Muscle of back (tissue), 11 donors: Measurements from ENCODE around the gene VSTM2L. TPM values are rescaled to one million over a fixed set of nuclear protein-coding genes. Genes with fewer than 3 reads are reported as not detected.
A peak's percentile ranks its signal among the peaks of the same experiment; 100 is the strongest.

ENCODE experiments used
- DNase-seq, 3 donors: peaks; one replicate each; pipeline versions ENCODE4 v3.0.0 to v3.0.0-alpha.2; 2013
- polyA plus RNA-seq, 10 donors: library from polyadenylated mRNA; unstranded; fragments of 120-200 nt; gene quantifications; one replicate each; pipeline ENCODE4 v1.2.1, GENCODE V29; 2013; ENCODE audit not compliant: insufficient read length in 10 of 10

VSTM2L gene
- polyA plus RNA-seq, 10 donors, result 0.80 to 3.9 (median 2.1) TPM

- no peak for DNase-seq
These were observed 4.5 kb upstream of the VSTM2L start for GRCh38 chr20:37898233-37899104.

GRCh38 chr20:37899105-37900045 is 3.6 kb upstream of the VSTM2L start:
- DNase-seq, result no peak

GRCh38 chr20:37901240-37901639 is 1.7 kb upstream of the VSTM2L start:
- DNase-seq, result peak in 1 of 3 donors; percentile 39

- peak in 1 of 3 donors; percentile 52 for DNase-seq
These were observed 1.0 kb upstream of the VSTM2L start for GRCh38 chr20:37901654-37902503.

- DNase-seq, result no peak
These were observed 535 bp downstream of the VSTM2L start for GRCh38 chr20:37903317-37904007.

GRCh38 chr20:37904008-37904642 is 1.2 kb downstream of the VSTM2L start:
- no peak for DNase-seq

- DNase-seq, result no peak
These were observed 2.0 kb downstream of the VSTM2L start for GRCh38 chr20:37904845-37905373.

GRCh38 chr20:37905671-37906613 is 3.0 kb downstream of the VSTM2L start:
- DNase-seq, result no peak

- no peak for DNase-seq
These were observed 4.4 kb downstream of the VSTM2L start for GRCh38 chr20:37907330-37907676.

GRCh38 chr20:37907677-37908401 is 4.9 kb downstream of the VSTM2L start:
- peak in 1 of 3 donors; percentile 59 for DNase-seq

GRCh38 chr20:37911261-37911660 is 8.3 kb downstream of the VSTM2L start:
- DNase-seq, result no peak

GRCh38 chr20:37911838-37912281 is 8.9 kb downstream of the VSTM2L start:
- DNase-seq, result peak; percentile 74 to 95 (median 86)

- no peak for DNase-seq
These were observed 9.9 kb downstream of the VSTM2L start for GRCh38 chr20:37912874-37913273.

- peak in 1 of 3 donors; percentile 71 for DNase-seq
These were observed 10.8 kb downstream of the VSTM2L start for GRCh38 chr20:37913567-37914366.

GRCh38 chr20:37914367-37914671 is 11.4 kb downstream of the VSTM2L start:
- DNase-seq, result no peak

- DNase-seq, result peak in 1 of 3 donors; percentile 73
These were observed 11.9 kb downstream of the VSTM2L start for GRCh38 chr20:37914672-37915433.

GRCh38 chr20:37915434-37915787 is 12.5 kb downstream of the VSTM2L start:
- DNase-seq, result no peak
